ENCODE measurements around the gene SPARCL1. TPM values are rescaled to one million over a fixed set of nuclear protein-coding genes. Genes with fewer than 3 reads are reported as not detected.

Gene SPARCL1
- total and polyA plus RNA-seq, 2 of the 13 experiments (the other 11 are each of a cell fraction or from before 2014, with no cell fraction given), result 0.04 TPM; not detected in 1

- no peak for TF ChIP-seq ZNF282 (IDR thresholded peaks at IDR 0.05; ENCODE audit: partially characterized antibody)
- no peak for TF ChIP-seq IRF2 (CRISPR knock-in tag; IDR thresholded peaks at IDR 0.05)
- no peak for TF ChIP-seq SCMH1 (CRISPR knock-in tag; IDR thresholded peaks at IDR 0.05; ENCODE audit: borderline replicate concordance)
- TF ChIP-seq ZNF646 (CRISPR knock-in tag; IDR thresholded peaks at IDR 0.05), result no peak
- no peak for TF ChIP-seq ZNF780A (CRISPR knock-in tag; IDR thresholded peaks at IDR 0.05)
- TF ChIP-seq HMG20A (CRISPR knock-in tag; IDR thresholded peaks at IDR 0.05; ENCODE audit: borderline replicate concordance), result no peak
- TF ChIP-seq SNAI1 (CRISPR knock-in tag; IDR thresholded peaks at IDR 0.05; ENCODE audit: borderline replicate concordance), result no peak
- no peak for TF ChIP-seq ZNF775 (CRISPR knock-in tag; IDR thresholded peaks at IDR 0.05; ENCODE audit: borderline replicate concordance)
- no peak for TF ChIP-seq ZIK1 (CRISPR knock-in tag; IDR thresholded peaks at IDR 0.05; ENCODE audit: borderline replicate concordance, low read depth)
- no peak for TF ChIP-seq IRF9 (CRISPR knock-in tag; IDR thresholded peaks at IDR 0.05; ENCODE audit: borderline replicate concordance)
- no peak for TF ChIP-seq NFYB (CRISPR knock-in tag; IDR thresholded peaks at IDR 0.05)
- TF ChIP-seq EZH2 (conservative IDR thresholded peaks at IDR 0.05; ENCODE audit: low read depth, low read length), result no peak
Observed at GRCh38 chr4:87458913-87459312, 70.3 kb downstream of the SPARCL1 start (continued).
